Activated effector memory CD4-positive, alpha-beta T cell treated with anti-CD3 and anti-CD28 coated beads, Interleukin-2, amount 50 U/mL, for 16 hours (primary cell): ENCODE data around the gene CREB1.
"Not testable (repeated sequence)": the region's sequence is repeated elsewhere in the genome, so short reads cannot be mapped to it uniquely, and the experiment has no call there.

ENCODE experiments used
- DNase-seq: peaks from one replicate; pipeline ENCODE4 v3.0.0-alpha.2; 2020

The CREB1 gene

DNA sequence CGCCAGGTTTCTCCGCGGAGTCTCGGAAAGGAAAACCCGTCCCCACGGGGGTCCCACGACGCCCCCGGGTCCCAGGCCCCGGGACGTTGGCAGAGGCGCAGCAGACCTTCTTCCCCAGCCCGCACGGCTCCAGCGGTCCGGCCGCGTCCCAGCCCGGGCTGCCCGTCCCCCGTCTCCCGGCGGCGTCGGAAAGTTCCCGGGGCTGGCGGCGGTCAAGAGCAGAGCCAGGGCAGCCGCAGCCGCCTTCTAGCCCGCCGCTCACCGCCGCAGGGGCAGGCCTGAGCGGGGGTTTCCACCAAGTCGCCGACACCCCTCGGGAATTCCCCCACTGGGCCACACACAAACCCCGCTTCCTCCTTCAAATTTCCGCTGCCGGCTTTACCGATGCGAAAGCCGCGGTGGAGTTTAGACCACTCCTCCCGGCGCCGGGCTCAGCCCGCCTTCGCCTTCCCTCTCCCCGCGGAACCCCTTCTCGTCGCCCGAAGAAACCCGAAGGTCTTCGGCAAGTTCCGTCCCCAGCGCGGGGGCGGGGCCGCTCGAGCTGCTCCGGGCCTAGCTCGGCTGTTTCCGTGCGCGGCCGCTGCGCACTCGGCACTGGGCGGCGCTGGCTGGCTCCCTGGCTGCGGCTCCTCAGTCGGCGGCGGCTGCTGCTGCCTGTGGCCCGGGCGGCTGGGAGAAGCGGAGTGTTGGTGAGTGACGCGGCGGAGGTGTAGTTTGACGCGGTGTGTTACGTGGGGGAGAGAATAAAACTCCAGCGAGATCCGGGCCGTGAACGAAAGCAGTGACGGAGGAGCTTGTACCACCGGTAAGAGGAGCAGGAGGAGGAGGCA lies at the start of gene CREB1:
CREB1 (plus strand) TSS at position 633 of the 830 bp plus-strand sequence. CDS start 25,674 bp downstream, outside the sequence.
- peak; percentile 100 for DNase-seq

DNA sequence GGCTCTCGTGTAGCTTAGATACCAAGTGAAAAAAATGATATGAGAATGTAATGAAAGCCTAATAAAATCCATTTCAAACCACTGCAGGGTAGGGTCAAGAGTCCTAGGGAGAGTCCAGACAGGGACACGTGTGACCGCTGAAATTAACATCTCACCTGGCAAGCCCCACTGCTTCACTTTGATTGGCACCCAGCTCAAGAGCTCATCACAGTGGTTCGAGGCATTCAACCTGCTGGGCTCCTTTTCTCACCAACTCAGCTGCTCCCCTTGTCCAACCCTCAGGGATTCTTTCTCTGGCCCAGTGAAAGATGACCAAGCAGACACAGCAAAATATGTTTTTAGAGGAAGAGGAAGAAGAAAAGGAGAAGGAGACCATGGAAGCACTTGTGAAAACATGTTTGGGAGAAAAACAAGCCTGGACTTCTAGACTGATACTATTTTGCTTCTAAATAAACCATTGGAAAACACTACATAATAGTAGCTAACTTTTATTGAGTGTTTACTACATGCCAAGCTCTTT lies 49.2 kb upstream of the CREB1 start:
- DNase-seq, result no peak

DNA sequence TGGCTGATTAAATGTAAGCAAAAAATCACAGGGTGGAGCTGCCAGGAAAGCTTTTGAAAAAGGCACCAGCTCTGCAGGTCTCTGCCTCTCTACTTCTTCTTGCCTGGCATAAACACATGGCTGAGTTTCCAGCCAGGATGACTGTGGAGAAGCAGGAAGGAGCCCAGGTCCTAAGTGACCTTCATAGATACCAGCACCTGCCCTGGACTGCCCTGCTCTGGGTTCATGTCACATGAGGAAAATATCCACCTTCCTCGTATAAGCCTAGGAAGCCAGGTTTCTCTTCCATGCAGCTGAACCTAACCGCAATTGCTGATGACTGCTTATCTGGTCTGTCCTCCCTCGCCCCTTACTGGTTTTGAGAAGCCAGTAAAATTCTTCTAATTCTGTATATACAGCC lies 47.8 kb upstream of the CREB1 start:
- DNase-seq, result no peak

DNA sequence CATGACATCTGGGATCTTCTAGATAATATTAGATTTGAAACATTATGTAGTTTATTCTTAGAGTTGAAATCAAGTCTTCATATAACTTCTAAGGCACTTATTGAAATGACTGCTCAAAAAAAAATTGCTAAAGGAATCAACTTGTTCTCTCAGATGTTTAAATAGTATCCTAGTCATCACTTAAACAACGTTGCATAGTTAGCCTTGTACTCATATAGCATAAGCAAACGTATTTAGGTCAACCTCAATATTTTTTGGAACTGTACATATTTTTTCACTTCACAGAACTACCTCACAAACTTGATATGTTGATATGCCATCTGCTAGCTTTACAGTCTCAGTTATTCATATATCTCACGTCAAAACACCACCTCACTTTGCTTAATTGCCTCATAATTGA lies 47.1 kb upstream of the CREB1 start:
- no peak for DNase-seq

DNA sequence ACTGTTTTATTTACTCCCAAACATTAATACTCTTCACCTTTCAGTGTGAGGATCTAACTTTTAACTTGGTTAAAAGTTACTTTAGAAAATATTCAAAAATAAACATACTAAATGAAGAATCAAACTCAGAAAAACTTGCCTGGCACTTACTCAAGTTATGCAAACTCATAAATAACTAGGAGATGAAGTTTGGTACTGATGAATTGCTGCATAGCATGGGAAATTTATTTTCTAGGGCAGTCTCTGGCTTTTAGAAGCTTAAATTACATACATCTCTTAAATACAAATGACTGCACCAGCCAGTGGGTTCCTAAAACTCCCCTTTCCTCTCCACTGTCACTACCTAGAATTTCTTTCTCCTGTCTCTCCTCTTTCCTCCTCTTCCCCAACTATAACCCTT lies 46.7 kb upstream of the CREB1 start:
- DNase-seq, result no peak

DNA sequence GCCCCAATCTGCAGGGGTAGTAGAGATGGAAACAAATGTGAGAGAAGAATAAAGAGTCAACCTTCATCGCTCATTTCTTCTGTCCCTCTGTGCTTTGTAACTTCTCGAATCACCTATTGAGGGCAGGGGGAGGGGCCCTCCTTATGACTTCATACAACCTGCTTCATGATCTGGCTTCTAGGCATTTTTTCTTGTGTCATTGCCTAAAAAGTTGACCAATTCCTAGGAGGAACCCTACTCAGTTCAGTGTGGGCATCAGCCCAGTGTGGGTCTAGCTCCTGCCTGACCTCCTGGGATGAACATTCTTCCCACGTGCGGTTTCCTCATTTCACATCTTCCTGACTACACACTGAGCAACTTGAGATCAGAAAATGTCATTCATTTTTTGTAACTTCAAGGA lies 46.3 kb upstream of the CREB1 start:
- DNase-seq, result no peak

DNA sequence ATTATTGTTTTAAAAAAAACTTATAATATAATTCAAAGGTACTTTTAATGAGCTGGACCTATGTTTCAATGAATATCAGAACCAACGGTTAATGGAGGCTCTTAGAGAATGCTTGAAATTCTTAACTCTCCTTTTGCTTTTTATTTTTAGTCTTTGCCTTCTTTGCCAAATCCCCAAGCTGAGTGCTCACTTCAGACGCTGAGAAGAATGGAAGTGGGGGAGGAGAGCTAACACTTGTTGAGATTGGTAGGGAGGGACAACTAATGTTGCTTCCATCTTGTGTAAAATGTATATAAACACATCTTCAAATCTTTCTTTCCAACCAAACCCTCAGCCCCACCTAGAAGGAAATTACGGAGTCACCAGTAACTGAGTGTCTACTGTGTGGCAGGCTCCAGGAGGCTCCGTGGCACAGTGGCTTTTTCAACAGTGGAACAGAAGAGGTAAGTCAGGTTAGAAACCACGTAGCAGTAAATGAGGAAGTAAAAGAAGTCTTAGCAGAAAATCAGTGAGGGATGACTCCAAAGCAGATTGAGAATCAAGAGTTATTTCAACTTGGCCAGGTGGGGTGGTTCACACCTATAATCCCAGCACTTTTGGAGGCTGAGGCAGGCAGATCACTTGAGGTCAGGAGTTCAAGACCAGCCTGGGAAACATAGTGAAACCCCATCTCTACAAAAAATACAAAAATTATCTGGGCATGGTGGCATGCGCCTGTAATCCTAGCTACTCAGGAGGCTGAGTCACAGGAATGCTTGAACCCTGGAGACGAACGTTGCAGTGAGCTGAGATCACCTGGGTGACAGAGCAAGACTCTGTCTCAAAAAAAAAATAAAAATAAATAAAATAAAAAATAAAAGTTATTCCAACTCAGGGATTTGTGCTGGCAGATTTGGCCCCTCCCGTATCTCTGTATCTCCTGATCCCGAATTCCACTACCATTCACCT lies 45.0 kb upstream of the CREB1 start:
- DNase-seq, result no peak

DNA sequence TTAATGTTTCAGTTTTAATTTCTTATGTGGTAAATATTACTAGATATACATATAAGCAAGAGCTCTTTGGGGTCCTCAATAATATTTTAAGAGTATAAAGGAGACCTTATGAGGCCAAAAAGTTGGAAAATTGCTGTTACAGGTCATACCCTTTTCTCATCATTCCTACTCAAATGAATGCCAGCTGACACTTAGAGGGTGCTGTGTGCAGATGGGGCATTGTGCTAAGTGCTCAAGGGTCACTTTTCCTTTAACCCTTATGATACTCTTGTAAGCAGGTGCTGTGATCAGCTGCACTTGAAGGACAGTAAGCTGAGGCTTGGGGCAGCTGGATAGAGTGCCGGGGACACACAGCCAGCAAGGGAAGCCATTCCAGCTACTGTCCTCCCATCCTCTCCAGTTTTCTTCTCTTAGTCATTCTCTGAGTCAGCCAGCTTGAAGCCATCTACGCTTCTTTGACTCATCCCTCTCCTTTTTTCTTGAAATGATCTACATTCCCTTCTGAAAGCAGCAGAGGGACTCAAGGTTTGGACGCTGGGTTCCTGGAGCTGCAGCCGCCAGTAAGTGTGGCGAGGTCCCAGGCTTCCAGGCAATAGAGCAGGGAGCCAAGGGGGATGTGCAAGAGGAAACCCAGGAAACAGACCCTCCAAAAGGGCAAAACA lies 42.0 kb upstream of the CREB1 start:
- no peak for DNase-seq

DNA sequence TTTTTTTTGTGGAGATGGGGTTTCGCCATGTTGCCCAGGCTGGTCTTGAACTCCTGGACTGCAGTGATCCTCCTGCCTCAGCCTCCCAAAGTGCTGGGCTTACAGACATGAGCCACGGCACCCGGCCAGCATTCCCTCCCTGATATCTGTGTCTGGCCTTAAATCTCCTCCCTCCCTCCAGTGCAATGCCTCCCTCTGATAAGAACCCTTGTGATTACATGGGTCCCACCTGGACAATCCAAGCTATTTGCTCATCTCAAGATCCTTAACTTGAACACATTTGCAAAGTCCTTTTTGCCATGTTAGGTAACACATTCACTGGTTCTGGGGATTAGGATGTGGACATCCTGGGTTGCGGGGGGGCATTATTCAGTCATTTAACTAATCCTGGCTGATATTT lies 40.5 kb upstream of the CREB1 start:
- DNase-seq, result no peak

DNA sequence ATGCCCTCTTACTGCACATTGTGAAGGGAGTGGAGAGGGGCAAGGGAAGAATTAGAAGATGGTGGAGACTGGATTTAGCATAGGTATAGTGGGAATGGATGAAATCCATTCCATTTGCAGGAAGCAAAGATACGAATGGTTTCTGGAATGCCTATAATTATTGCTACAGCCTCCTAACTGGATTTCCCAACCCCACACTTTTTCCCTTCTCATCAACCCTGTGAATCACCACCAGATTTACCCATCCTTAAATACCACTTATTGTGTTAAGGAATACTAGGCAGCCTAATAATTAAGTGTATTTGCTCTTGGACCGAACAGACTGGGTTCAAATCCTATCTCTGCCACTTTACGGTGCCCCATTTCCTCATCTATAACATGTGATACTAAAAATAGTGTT lies 39.3 kb upstream of the CREB1 start:
- DNase-seq, result no peak

DNA sequence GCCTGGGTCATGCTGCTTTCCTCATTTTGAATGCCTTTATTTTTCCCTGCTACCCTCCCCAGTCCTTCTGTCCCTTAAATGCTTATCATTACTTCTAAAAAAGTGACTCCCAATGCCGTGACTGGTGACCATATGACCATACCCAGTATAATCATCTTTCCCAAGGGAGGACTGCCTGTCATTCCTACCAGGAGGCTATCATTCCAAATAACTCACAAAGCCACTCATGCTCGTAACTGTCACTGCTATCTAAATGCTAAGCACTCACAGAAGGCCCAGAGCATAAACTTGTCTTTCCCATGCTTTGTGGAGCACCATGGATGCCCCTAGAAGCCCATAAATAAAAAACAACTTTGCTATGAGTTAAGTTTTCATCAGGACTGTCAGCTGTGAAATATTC lies 38.7 kb upstream of the CREB1 start:
- DNase-seq, result no peak

DNA sequence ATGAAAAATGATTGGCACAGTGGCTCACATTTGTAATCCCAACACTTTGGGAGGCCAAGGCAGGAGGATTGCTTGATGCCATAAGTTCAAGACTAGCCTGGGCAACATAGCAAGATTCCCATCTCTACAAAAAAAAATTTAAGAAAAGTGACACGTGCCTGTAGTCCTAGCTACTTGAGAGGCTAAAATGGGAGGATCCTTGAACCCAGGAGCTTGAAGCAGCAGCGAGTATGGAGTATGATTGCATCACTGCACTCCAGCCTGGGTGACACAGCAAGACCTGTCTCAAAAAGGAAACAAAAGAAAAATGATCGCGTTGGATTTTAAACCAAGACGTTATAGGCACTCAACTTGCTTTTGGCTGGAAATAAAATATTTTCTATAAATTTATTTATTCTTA lies 37.8 kb upstream of the CREB1 start:
- DNase-seq, result no peak

DNA sequence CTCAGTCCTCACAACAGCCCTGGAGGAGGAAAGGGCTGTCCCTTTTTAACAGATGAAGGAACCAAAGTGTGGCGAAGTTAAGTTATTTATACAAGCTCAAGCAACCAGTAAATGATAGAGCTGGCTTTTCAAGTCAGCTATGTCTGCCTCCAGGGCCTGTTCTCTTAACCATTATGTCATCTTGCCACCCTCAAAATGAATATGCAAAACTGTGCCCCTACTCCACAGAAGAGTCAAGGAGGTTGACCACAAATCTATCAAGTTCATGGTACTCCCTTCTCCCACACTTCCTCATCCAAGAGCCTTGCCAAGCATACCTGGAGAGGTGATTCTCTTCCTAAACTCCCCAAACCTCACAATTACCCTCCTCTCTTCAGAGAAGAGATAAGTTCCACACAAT lies 37.3 kb upstream of the CREB1 start:
- DNase-seq, result no peak

DNA sequence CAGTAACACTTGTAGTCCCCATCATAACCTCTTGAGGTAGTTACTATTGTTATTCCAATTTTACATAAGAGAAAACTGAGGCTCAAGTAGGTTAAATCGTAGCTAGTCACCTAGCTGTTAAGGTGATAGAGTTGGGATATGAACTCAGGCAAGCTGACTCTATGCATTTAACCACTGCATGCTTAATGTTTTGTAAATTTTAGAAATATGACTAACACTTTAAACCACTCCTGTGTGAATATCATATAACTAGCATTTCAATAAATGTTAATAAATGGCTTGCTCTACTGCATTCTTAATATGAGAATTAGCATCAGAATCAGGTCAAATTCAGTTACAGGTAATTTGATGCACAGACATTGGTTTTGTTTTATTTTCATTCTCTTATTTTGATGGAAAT lies 35.6 kb upstream of the CREB1 start:
- no peak for DNase-seq

DNA sequence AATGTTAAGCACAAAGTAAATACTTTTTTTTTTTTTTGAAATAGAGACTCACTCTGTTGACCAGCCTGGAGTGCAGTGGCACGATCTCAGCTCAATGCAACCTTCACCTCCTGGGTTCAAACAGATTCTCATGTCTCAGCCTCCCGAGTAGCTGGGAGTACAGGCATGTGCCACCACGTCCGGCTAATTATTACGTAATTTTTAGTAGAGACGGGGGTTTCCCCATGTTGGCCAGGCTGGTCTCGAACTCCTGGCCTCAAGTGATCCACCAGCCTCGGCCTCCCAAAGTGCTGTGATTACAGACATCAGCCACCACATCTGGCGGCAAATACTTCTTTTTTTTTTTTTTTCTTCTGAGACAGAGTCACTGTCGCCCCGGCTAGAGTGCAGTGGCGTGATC lies 32.8 kb upstream of the CREB1 start:
- not testable (repeated sequence) for DNase-seq

DNA sequence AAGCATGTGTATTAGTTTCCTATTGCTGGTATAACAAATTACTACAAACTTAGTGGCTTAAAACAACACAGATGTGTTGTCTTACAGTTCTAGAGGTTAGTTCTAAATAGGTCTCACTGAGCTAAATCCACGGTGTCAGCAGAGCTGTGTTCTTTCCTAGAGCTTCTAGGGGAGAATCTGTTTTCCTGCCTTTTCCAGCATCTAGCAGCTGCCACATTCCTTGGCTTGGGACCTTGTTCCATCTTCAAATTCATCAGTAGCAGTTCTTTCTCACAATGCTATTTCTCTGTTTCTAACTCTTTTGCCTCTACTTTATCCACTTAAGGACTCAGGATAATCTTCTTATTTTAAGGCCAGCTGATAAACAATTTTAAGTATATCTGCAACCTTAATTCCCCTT lies 32.2 kb upstream of the CREB1 start:
- DNase-seq, result no peak

DNA sequence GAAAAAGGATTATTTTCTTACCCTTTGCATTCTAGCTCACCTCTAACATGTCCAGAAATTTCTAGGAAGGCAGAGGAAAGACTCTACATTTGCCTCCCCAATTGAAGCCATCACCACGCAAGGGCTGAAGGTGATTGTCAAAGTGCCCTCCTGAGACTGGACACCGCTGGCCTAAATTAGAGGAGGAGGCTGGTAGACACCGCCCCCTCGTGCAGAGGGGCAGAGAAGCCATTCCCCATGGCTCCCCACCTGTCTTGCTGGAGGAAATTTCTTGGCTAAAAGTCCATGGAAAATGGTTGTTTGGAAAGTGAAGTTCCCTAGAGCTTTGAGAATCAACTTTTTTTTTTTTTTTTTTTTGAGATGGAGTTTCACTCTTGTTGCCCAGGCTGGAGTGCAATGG lies 31.3 kb upstream of the CREB1 start:
- no peak for DNase-seq

DNA sequence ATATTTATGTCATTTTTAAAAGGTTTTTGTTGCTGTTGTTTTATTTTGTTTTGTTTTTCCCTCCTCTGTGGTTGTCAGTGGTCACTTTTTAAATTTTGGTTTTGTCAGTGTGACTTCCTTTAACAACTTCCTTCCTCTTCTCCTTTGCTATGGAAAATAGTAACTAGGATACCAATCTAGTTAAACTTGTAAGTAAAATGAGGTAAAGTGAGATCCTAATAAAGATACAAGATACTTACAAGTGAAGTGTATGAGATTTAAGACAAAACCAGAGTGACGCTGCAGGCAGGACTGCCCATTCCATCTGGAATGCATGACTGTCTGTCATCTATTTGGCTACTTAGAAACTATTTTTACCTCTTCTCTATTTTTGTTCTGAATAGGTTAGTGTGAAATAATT lies 30.6 kb upstream of the CREB1 start:
- DNase-seq, result no peak

DNA sequence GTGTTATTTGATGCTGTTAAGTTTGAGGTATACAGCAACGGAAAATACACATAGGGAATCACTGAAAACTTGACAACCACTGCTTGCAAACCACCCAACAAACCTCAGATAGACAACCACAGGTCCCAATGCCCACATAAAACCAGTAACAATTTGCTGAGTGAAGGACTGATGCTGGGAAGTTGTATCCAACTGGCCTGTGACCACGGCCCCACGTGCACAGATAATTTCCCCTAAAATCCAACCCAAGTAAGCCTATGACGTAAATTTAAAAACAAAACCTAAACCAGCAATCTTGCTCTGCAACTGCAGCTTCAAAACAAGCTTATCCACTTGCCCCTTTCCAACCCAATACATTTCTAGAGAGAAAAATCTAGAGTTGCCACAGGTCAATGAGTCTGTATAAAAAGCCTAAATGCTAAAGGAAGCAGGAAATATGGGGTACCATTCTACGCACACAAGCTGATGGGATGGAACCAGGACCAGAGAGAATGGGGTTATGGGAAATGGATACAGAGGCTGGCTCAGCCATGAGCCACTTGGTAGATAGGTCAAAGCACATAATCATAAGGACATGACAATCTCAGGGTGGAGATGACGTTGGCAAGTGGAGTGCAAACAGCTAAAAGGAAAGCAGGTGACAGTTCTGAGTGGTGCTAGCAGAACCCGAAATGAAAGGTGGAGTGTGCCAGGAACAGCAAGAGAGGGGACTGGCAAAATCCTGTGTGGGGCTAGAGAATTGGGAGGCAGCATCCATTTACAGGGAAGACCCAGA lies 27.8 kb upstream of the CREB1 start:
- DNase-seq, result no peak

DNA sequence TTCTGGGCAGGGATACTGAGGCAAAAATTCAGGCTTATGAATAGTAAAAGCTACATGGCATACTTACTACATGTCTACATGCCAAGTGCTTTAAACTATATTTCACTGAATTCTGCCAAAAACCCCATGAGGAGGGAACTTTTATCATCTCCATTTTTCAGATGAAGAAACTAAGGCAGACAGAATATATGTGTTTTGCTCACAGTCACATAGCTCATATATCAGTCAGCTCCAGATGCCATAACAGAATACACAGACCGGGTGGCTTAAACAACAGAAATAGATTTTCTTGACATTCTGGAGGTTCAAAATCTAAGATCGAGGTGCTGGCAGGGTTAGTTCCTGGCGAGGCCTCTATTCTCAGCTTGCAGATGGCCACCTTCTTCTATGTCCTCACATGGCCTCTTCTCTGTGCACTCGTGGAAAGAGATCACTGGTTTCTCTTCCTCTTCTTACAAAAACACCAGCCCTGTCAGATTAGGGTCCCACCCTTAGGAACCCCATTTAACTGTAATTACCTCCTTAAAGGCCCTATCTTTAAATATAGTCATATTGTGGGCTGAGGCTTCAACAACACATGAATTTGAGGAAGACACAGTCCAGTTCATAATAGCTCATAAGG lies 27.1 kb upstream of the CREB1 start:
- no peak for DNase-seq

DNA sequence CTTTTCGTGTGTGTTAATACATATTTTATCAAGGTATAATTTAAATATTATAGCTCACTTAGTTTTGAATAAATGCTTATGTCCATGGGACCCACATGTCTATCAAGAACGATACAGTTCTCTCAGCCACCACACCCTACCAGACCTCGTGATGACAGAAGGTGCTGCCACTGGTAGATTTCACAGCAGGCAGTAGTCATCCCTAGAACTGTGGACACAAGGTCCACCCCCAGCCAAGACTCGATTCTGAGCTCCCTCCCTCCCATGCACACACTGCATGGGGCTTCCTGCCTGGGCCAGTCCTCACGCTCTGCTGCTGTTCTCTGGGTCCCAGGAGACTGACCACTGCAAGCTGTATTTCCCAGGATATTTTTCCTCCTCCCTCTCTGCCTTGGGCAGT lies 26.5 kb upstream of the CREB1 start:
- no peak for DNase-seq
